ENCODE data around the gene NDST3.

- no peak for TF ChIP-seq EZH2 (IDR thresholded peaks at IDR 0.05)
- no peak; the same call in 1 of the 2 replicates for TF ChIP-seq POLR2AphosphoS5 (IDR thresholded peaks at IDR 0.05; ENCODE audit: borderline replicate concordance, low read depth, low read length)
- TF ChIP-seq FOXP2 (optimal IDR thresholded peaks at IDR 0.05; ENCODE audit: control extremely low read depth, extremely low read length, insufficient read depth): no peak
Observed at GRCh38 chr4:118282692-118283091, 248.4 kb downstream of the NDST3 start.
